ENCODE data around the gene ASCL3.
"Not testable (repeated sequence)": the region's sequence is repeated elsewhere in the genome, so short reads cannot be mapped to it uniquely, and the experiment has no call there.

Gene ASCL3, protein sequence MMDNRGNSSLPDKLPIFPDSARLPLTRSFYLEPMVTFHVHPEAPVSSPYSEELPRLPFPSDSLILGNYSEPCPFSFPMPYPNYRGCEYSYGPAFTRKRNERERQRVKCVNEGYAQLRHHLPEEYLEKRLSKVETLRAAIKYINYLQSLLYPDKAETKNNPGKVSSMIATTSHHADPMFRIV

DNA sequence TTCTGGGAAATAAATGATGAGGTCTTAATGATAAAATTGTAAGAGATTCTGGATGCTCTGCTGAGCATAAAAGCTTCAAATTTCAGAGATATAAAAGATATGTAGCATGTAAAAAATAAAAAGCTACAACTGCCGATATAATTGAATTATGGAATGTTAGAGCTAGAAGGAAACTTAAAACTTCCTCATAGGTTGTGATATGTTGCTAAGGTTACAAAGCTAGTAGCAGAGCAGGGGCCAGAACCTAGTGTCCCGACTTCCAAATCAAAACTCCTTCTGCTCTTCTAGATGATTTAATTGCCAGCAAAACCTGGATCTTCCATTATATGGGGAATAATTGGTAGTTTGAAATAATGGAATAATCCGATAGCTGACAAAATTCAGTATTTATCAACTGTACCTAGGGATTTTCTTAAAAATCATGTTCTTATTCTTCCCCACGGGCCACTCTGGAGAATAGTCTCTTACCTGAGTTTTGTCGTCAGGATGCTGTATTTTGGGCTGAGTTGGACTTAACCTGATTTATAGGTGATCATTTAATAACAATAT, at the start of gene ASCL3:
TSS of gene ASCL3 (minus strand) at position 499 of the 549 bp plus-strand sequence. CDS start 4,855 bp downstream, outside the sequence.
- no peak for DNase-seq
- H3K9me3 Mint-ChIP-seq, result no peaks in the 10 kb centered on the region
- no peaks in the 10 kb centered on the region for H3K4me1 Mint-ChIP-seq
- H3K36me3 Mint-ChIP-seq, result peaks cover 5 to 12% of the 10 kb centered on the region in 2 donors
- H3K27me3 Mint-ChIP-seq, result peaks cover 0 to 7% of the 10 kb centered on the region in 2 donors
- no peak within 1 kb of the TSS for H3K4me3 Mint-ChIP-seq
- ATAC-seq (replicated peaks), result no peak
- no peak within 1 kb of the TSS for H3K27ac Mint-ChIP-seq

DNA sequence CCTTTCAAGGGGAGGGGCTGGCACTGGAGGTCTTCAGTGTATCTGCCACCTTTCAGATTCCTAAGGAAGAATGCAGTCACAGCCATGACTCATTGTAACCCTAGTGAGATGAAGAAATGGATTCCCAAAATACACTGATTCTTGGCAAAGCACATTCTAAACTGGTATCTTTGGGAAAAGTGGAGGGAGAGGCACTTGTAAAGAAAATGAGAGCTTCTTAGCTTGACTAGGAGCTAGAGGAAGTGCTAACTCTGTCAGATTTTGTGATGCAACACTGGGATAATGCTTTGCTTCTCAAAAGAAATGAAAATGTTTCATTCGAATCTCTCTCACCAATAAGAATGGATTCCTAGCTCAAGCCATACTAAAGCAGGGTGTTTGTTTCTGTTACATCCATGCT, 46.6 kb upstream of the ASCL3 start:
- ATAC-seq (replicated peaks) (no peak), DNase-seq (no peak)
- Mint-ChIP-seq H3K27ac (no peak overlapping the region), H3K4me3 (no peak overlapping the region), H3K36me3 (no peaks in the 10 kb centered on the region), H3K9me3 (no peaks in the 10 kb centered on the region), H3K27me3 (peaks cover 5 to 23% of the 10 kb centered on the region in 2 donors), H3K4me1 (no peaks in the 10 kb centered on the region)

DNA sequence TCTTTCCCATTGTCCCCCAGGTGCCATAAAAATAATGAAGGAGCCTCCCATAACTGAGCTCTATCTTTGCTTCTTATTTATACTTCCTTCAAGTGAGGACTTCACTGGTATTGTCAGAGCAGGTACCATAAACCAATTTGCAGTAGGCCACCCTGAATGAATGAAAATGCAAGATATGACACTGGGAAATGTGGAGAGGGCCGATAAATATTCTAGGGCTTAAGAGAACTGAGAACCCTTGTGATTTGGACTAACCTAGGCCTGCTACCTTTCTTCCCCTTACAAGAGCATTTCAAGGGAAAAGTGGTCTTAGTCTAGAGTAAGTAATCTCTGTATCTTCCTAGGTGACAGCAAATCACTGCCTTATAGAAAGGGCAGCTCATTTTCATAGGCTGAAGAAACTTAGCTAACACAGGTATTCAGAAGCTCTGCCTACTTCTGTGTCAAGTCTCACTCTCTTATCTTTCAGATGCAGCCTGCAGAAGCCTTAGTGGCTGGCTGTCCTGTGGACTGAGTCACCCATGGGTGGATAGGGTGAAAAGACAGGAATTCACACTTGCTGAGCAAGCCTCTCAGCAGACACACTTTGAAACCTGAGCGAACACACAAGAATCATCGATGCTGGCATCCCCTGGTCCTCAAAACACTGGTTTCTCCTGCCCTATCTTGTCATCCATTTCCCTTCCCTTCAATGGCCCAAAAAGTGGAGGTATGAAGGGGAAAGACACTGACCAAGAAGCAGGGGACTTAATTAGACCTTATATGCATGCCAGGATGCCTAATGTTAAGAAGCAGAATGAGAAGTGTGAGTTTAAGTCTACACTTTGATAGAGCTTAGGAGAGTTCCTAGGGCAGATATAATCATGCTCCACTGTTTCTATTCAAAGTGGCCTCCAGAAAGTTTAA, 45.8 kb upstream of the ASCL3 start:
- DNase-seq (no peak), ATAC-seq (replicated peaks) (no peak)
- Mint-ChIP-seq H3K4me1 (no peaks in the 10 kb centered on the region), H3K36me3 (no peaks in the 10 kb centered on the region), H3K27me3 (peaks cover 5 to 23% of the 10 kb centered on the region in 2 donors), H3K9me3 (no peaks in the 10 kb centered on the region), H3K4me3 (no peak overlapping the region), H3K27ac (no peak overlapping the region)

DNA sequence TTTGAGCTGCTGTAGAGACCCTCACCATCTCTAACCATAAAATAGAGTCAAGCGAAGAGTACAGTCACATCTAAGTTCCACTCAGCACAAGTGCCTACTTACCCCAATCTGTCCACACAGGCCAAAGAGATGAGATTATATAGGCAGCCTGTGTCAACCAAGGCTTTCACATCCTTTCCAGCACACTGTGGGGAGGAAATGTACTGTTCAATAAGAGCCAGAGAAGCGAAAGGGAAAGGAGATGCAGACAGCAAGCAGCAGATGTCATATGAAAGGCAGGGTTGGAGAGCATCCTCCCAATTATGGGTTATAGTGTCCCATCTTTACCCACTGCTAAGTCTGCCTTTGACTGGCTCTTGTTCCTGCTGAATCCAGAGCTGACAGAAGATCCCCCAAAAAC, 44.6 kb upstream of the ASCL3 start:
- H3K4me3 Mint-ChIP-seq, result no peak overlapping the region
- no peak for DNase-seq
- no peak for ATAC-seq (replicated peaks)
- no peaks in the 10 kb centered on the region for H3K4me1 Mint-ChIP-seq
- no peaks in the 10 kb centered on the region for H3K36me3 Mint-ChIP-seq
- H3K27ac Mint-ChIP-seq, result no peak overlapping the region
- peaks cover 5 to 23% of the 10 kb centered on the region in 2 donors for H3K27me3 Mint-ChIP-seq
- no peaks in the 10 kb centered on the region for H3K9me3 Mint-ChIP-seq

DNA sequence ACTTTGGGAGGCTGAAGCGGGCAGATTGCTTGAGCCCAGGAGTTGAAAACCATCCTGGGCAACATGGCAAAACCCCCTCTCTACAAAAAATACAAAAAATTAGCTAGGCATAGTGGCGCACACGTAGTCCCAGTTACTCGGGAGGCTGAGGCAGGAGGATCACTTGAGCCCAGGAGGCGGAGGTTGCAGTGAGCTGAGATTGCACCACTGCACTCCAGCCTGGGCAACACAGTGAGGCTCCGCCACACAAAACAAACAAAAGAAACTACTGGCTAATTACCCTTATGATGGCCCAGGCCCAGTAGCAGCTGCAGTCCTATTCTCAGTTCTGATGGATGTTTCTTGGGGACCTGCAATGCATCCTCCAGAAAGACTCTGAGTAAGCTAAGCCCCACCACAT, 44.0 kb upstream of the ASCL3 start:
- peaks cover 5 to 19% of the 10 kb centered on the region in 2 donors for H3K27me3 Mint-ChIP-seq
- H3K36me3 Mint-ChIP-seq; H3K9me3 Mint-ChIP-seq; H3K4me1 Mint-ChIP-seq; H3K4me3 Mint-ChIP-seq; ATAC-seq (replicated peaks); H3K27ac Mint-ChIP-seq; DNase-seq: not testable (repeated sequence)

DNA sequence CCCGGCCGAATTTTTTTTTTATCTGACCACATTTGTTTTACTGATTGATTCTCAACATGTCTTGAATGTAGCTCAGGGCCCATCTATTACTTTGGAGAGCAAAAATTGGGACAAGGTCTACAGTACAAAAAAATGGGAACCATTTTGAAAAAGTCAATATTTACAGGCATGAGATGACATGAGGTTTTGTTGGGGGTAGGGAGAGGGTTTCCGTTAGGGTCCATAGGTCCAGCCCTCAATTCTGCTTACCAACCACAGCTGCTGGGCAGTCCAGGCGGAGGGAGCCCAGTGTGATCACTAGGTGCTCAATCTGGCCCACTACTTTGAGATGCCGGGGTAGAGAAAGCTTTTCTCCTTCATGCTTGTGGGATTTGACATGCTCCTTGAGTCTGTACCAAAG, 42.6 kb upstream of the ASCL3 start:
- no peak overlapping the region for H3K4me3 Mint-ChIP-seq
- H3K27me3 Mint-ChIP-seq, result peaks cover 5 to 19% of the 10 kb centered on the region in 2 donors
- no peak overlapping the region for H3K27ac Mint-ChIP-seq
- no peaks in the 10 kb centered on the region for H3K4me1 Mint-ChIP-seq
- no peaks in the 10 kb centered on the region for H3K36me3 Mint-ChIP-seq
- DNase-seq (no peak), ATAC-seq (replicated peaks) (no peak)
- H3K9me3 Mint-ChIP-seq, result no peaks in the 10 kb centered on the region

DNA sequence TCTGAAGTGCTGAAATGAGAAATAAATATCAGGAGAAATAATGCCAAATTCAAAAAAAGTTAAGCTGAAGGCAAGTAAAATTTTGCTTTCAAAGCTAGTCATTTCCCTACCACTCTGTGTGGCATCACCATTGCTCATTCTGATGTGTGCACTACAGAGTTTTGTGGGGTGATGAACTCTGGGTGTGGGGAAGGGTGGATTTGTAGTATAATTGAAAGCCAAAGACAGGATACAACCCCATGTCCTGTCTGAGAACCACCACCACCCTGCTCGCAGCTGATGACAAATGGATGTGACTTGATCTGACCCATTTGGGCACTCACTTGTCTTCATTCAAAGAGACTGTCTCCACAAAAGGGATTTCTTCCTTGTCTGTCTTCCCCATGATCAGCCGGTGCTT, 40.7 kb upstream of the ASCL3 start:
- H3K4me1 Mint-ChIP-seq, result no peaks in the 10 kb centered on the region
- H3K27ac Mint-ChIP-seq, result no peak overlapping the region
- H3K9me3 Mint-ChIP-seq, result no peaks in the 10 kb centered on the region
- no peaks in the 10 kb centered on the region for H3K36me3 Mint-ChIP-seq
- H3K4me3 Mint-ChIP-seq, result no peak overlapping the region
- DNase-seq (no peak), ATAC-seq (replicated peaks) (no peak)
- H3K27me3 Mint-ChIP-seq, result peaks cover 5 to 19% of the 10 kb centered on the region in 2 donors

DNA sequence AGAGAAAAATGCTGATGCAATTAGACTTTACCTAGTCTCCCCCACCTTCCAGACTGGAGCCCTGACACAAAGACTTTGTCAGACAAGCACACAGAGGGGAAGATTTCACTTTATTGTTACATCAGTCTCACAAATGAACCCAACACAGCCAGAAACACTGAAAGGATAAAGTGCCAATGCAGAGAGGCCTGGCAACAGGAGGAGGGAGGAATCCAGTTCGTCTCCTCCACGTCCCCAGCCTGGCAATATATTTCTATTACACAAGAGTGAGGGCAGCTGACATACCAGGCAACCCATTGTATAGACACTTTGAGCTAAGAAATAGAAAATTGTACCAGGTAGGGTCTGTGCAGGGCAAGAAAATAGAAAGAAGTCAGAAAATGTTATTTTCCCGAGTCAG, 37.7 kb upstream of the ASCL3 start:
- Mint-ChIP-seq H3K27ac (no peak overlapping the region), H3K9me3 (no peaks in the 10 kb centered on the region), H3K4me1 (no peaks in the 10 kb centered on the region), H3K36me3 (no peaks in the 10 kb centered on the region), H3K4me3 (no peak overlapping the region), H3K27me3 (peaks cover 0 to 3% of the 10 kb centered on the region in 2 donors)
- DNase-seq (no peak), ATAC-seq (replicated peaks) (no peak)

DNA sequence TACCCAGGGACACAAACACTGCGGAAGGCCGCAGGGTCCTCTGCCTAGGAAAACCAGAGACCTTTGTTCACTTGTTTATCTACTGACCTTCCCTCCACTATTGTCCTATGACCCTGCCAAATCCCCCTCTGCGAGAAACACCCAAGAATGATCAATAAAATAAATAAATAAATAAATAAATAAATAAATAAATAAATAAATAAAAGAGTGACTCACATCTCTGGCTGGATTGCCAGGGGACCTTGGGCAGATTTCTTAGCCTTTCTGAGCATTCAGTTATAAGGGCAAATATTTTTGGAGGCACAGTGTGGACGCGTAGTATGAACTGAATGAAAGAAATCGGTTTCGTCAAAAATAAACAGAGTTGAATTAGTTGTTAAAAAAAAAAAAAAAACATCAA, 36.5 kb upstream of the ASCL3 start:
- H3K9me3 Mint-ChIP-seq; H3K4me3 Mint-ChIP-seq; H3K27me3 Mint-ChIP-seq; H3K4me1 Mint-ChIP-seq; ATAC-seq (replicated peaks); DNase-seq; H3K27ac Mint-ChIP-seq; H3K36me3 Mint-ChIP-seq: not testable (repeated sequence)

DNA sequence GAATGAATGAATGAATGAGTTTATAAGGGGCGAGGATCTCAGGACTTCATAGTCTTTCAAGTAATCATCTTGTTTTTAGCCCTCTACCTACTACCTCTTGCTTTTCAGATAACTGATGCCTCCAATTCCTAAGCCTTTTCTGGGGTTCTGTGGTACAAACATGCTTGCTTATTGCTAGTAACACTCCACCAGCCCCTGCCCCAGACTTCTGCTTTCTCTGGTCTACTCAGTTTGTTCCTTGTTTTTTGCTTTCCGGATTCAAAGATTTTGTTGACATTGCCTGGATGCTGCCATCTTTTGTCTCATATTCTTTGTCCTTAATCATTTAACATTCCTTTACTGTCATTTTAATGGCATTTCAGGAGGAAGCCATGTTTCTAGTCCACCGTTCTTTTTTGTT, 30.3 kb upstream of the ASCL3 start:
- DNase-seq (no peak), ATAC-seq (replicated peaks) (no peak)
- no peaks in the 10 kb centered on the region for H3K27me3 Mint-ChIP-seq
- no peaks in the 10 kb centered on the region for H3K9me3 Mint-ChIP-seq
- peaks cover 2 to 3% of the 10 kb centered on the region in 2 donors for H3K36me3 Mint-ChIP-seq
- H3K4me3 Mint-ChIP-seq, result no peak overlapping the region
- no peak overlapping the region for H3K27ac Mint-ChIP-seq
- no peaks in the 10 kb centered on the region for H3K4me1 Mint-ChIP-seq

DNA sequence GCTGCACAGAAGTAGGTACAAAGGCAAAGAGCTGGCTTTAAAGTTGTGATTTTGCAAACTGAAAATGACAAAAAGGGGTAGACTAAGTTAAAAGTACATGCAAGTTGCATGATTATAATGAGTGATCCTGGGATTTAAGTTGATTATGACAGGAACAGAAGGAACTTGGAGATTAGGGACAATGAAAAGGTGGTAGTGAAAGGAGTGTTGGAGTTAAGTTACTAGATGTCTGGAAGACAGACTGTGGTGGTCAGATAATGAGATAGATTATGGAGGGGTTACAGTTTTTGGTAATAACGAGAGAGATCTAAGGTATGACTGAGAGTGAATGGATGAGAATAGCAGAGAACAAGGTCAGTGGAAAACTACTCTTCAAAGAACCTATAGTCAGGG, 29.1 kb upstream of the ASCL3 start:
- Mint-ChIP-seq H3K36me3 (peaks cover 2 to 8% of the 10 kb centered on the region in 2 donors), H3K9me3 (no peaks in the 10 kb centered on the region), H3K27ac (no peak overlapping the region), H3K4me3 (no peak overlapping the region), H3K4me1 (peaks cover 3 to 5% of the 10 kb centered on the region in 2 donors), H3K27me3 (no peaks in the 10 kb centered on the region)
- DNase-seq, result no peak
- no peak for ATAC-seq (replicated peaks)

DNA sequence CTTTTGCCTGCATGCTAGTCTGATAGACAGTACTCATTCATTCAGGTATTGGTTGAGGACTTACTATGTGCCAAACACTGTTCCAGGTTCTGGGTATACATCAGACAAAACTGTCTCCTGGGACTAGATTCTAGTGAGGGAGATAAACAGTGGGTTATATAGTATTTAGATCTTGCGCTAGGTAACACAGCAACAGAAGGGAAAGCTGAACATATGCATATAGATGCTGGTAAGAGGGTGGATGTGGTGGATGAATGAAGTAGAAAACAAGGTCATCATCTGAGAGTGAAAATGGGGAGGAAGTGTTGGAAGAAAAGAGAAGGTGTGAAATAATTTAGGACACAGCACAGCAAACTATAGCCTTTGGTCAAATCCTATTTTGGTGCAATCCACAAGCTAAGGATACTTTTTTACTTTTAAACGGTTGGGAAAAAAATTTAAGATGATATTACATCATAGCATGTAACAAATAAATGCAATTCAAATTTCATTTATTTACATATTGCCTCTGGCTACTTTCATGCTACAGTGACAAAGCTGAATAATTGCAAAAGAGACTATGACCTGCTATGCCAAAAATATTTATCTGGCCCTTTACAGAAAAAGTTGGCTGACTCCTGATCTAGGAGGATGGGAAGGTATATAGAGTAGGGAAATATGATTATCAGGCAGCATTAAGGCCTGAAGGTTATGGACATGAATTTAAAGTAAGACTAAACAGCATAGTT, 28.5 kb upstream of the ASCL3 start:
- Mint-ChIP-seq H3K4me1 (peaks cover 8 to 10% of the 10 kb centered on the region in 2 donors), H3K9me3 (no peaks in the 10 kb centered on the region), H3K27me3 (no peaks in the 10 kb centered on the region), H3K4me3 (no peak overlapping the region), H3K27ac (no peak overlapping the region), H3K36me3 (peaks cover 2 to 8% of the 10 kb centered on the region in 2 donors)
- ATAC-seq (replicated peaks), result no peak
- DNase-seq, result no peak

DNA sequence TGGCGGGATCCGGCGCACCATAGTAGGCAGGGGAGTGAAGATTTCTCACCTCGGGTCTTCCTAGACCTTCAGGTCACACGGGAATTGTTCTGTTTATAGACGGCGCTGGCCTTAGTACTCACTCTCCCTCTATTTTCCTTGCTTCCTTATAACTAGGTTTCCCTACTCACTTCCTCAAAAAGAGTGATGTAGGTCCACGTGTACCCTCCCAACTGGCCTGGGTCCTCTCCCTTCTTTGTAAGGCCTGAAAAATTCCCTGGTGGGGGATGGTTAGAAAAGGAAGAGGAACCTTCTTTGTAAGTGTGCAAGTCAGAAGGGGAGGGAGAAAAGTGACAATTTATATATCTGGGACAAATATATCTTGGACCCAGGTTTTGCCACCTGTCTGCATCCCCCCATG, 24.4 kb upstream of the ASCL3 start:
- Mint-ChIP-seq H3K27me3 (no peaks in the 10 kb centered on the region), H3K4me3 (no peak overlapping the region), H3K9me3 (no peaks in the 10 kb centered on the region), H3K4me1 (peaks cover 23 to 35% of the 10 kb centered on the region in 2 donors), H3K36me3 (peaks cover 2 to 13% of the 10 kb centered on the region in 2 donors), H3K27ac (no peak overlapping the region)
- DNase-seq, result no peak
- ATAC-seq (replicated peaks), result no peak
